NCI-H146 (cell line): ENCODE results near the gene UNC5B.

ENCODE experiments used
- DNase-seq: peaks from one replicate; lab custom pipeline; 2025; lab: John Stamatoyannopoulos, UW

UNC5B gene

GRCh38 chr10:71212318-71213126 lies at the start of gene UNC5B:
UNC5B (plus strand) TSS chr10:71212570; CDS start chr10:71212986, 416 bp downstream.
- peak; percentile 92 for DNase-seq

GRCh38 chr10:71173466-71173865 lies 38.9 kb upstream of the UNC5B start:
- no peak for DNase-seq

DNA sequence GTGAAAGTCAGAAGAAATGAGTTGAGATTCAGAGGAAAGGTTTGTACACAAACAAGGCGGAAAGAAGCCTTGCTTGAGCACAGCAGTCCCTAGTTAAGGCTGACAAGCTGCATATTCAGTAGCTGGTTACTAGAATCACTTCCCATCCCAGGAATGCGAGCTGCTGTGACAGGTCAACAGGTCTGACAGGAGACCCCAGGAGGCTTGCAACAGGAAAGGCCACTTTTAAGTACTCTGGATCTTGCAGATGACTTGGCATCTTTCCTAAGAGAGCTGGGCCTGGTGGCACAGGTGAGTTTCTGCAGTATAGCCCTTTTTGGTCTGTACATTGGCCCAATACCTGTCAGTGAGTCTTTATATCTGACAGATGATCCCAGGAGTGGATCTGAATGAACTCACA lies 35.7 kb upstream of the UNC5B start:
- no peak for DNase-seq

- DNase-seq, result no peak
Observed at GRCh38 chr10:71177651-71178199, 34.6 kb upstream of the UNC5B start.

GRCh38 chr10:71178880-71179279 lies 33.5 kb upstream of the UNC5B start:
- DNase-seq, result no peak

- DNase-seq, result no peak
Observed at GRCh38 chr10:71179382-71179781, 33.0 kb upstream of the UNC5B start.

- DNase-seq, result no peak
Observed at GRCh38 chr10:71184421-71184820, 27.9 kb upstream of the UNC5B start.

DNA sequence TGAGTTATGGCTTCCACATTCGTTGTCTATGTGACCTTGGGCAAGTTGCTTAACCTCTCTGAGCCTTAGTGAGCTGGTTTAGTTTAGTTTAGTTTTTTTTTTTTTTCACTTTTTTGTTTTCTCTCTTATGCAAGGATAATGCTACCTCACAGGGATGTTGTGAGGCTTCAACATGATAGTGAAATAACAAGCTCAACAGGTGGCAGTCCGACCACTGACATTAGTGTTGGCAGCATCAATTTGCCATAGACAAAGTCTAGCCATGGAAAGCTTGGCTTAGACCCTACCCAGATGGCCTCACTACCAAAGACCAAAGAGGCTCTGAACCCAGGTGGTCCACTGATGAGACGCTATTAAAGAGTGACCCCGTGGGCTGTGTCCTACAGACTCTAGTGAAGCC lies 27.2 kb upstream of the UNC5B start:
- no peak for DNase-seq

DNA sequence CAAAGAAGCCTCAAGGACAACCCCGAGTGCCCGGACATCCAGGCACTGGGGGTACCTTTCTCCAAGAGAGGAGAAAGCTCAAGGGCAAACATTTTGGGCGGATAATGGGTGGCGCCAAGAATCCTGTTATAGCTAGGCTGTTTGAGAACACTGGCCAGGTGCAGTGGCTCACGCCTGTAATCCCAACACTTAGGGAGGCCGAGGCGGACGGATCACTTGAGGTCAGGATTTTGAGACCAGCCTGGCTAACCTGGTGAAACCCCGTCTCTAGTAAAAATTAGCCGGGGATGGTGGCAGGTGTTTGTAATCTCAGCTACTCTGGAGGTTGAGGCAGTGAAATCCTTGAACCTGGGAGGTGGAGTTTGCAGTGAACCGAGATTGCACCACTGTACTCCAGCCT lies 25.2 kb upstream of the UNC5B start:
- DNase-seq, result no peak

DNA sequence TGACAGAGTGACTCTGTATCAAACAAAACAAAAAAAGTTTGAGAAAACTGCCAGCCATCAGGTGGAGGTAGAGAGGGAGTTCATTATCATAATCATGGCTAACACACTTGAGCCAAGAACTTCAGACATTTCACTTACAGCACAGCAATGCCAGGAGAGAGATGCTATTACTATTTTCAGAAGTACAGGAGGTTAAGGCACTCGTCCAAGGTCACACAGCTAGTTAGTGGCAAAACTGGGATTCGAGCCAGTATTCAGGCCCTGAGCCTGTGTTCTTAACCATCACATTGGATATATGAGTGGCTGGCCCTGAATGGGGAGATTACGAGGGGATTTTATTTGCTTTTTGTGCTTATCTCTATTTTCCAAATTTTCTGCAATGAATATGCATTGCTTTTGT lies 24.8 kb upstream of the UNC5B start:
- DNase-seq, result no peak

- no peak for DNase-seq
Observed at GRCh38 chr10:71188201-71188600, 24.2 kb upstream of the UNC5B start.

- DNase-seq, result no peak
Observed at GRCh38 chr10:71191019-71191418, 21.4 kb upstream of the UNC5B start.

- no peak for DNase-seq
Observed at GRCh38 chr10:71191551-71192076, 20.8 kb upstream of the UNC5B start.

- DNase-seq, result no peak
Observed at GRCh38 chr10:71193516-71193915, 18.9 kb upstream of the UNC5B start.

GRCh38 chr10:71197955-71198354 lies 14.4 kb upstream of the UNC5B start:
- no peak for DNase-seq

GRCh38 chr10:71201849-71202248 lies 10.5 kb upstream of the UNC5B start:
- no peak for DNase-seq

DNA sequence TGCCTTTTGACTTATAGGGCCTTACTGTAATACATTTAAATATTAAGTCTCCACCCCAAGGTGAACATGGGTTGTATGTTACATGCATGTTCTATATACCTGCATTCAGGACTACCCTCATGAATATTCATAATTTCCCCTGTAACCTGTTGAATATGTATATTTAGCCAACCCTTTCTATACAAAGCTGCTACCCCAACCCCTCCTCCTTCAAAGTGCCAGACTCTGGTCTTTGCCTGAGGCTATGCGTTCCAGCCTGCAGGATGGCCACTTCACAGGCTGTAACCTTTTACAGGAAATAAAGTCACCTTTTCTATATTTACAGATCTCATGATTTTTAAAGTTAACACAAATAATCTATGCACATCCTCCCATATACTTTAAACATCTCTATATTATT lies 10.1 kb upstream of the UNC5B start:
- peak; percentile 53 for DNase-seq

- no peak for DNase-seq
Observed at GRCh38 chr10:71203124-71203523, 9.2 kb upstream of the UNC5B start.

- no peak for DNase-seq
Observed at GRCh38 chr10:71203716-71204115, 8.7 kb upstream of the UNC5B start.

DNA sequence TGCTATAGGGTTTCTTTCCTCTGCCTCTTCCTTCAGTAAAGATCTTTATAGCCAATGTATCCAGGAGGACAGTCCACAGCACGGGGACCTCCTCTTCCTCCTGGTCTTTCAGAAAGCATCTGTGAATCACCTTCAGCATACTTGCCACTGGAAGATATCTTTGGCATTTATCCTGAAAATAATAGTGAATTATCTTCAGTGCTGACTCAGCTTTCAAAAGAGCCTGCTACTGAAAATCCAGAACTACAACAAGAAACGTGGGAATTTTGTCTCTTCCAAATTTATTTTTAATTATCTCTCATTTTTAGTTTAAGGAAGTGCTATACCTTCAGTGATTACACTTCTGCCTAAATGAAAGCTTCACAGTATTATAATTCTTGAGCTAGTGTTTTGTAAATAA lies 7.6 kb upstream of the UNC5B start:
- DNase-seq, result no peak

GRCh38 chr10:71205468-71205867 lies 6.9 kb upstream of the UNC5B start:
- peak; percentile 54 for DNase-seq

- DNase-seq, result no peak
Observed at GRCh38 chr10:71206911-71207310, 5.5 kb upstream of the UNC5B start.

DNA sequence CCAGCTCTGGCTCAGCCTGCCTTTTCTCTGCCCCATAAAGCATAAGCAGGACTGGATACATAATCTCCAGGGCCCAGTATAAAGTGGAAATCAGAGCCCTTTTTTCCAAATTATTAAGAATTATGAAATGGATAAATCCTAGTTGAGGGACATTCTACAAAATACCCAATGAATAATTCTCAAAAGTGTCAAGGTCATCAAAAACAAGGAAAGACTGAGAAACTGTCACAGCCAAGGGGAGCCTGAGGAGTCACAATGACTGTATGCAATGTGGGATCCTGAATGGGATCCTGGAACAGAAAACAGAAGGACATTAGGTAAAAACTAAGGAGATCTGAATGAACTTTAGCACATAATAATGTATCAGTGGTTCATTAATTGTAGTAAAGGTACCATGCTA lies 4.8 kb upstream of the UNC5B start:
- DNase-seq, result no peak

DNA sequence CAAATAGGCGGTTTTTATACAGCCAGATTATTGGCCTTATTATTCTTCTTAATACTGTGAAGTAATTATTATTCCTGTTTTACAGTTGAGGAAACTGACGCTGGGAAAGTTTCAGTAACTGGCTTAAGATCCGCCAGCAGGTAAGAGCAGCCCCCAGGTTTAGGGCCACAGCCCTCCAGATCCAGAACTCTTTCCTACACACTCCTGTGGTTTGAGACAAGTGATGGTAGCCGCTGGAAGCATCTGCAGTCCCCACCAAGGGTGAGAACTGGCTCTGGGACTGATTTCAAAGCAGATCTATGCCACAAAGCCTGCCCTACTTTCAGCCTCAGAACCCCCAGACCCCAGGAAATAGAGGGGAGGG lies 3.0 kb upstream of the UNC5B start:
- DNase-seq, result no peak
